Loucy (cell line): ENCODE data around the gene SGF29.
"Not testable (repeated sequence)": the region's sequence is repeated elsewhere in the genome, so short reads cannot be mapped to it uniquely, and the experiment has no call there.

Experiments
- H2AFZ ChIP-seq: fragments of 200-600 bp; sonication (generic); 2 replicates; pipeline ENCODE4 v1.6.0; 2016; ENCODE audit warnings: antibody characterized with exemption, mild to moderate bottlenecking, low read length, moderate library complexity
- H3F3A ChIP-seq: fragments of 200-600 bp; 2 replicates; pipeline ENCODE4 v1.6.0; 2016; ENCODE audit warnings: antibody characterized with exemption, low read depth, mild to moderate bottlenecking
- H3K27me3 ChIP-seq: fragments of 200-600 bp; sonication (generic); 2 replicates; pipeline ENCODE4 v1.6.1; 2014; ENCODE audit warnings: low read length, mild to moderate bottlenecking; ENCODE audit not compliant: insufficient read depth, poor library complexity, severe bottlenecking
- H3K36me3 ChIP-seq: fragments of 200-600 bp; sonication (generic); 2 replicates; pipeline ENCODE4 v1.6.1; 2016; ENCODE audit warnings: low read length; ENCODE audit not compliant: insufficient read depth
- H3K4me1 ChIP-seq: fragments of 200-600 bp; sonication (generic); 2 replicates; pipeline ENCODE4 v1.5.1; 2014; ENCODE audit warnings: low read length, mild to moderate bottlenecking; ENCODE audit not compliant: insufficient read depth, poor library complexity, severe bottlenecking
- H3K4me2 ChIP-seq: fragments of 200-600 bp; sonication (generic); 2 replicates; pipeline ENCODE4 v1.6.0; 2014; ENCODE audit warnings: antibody characterized with exemption, low read length, low read depth, mild to moderate bottlenecking; ENCODE audit not compliant: poor library complexity, severe bottlenecking
- H3K4me3 ChIP-seq: fragments of 200-600 bp; sonication (generic); 2 replicates; pipeline ENCODE4 v1.5.1; 2014; ENCODE audit warnings: low read length, mild to moderate bottlenecking, mixed read lengths; ENCODE audit not compliant: poor library complexity, severe bottlenecking
- H3K79me2 ChIP-seq: fragments of 200-600 bp; sonication (generic); 2 replicates; pipeline ENCODE4 v1.6.1; 2014; ENCODE audit warnings: low read length; ENCODE audit not compliant: insufficient read depth
- H3K9ac ChIP-seq: fragments of 200-600 bp; sonication (generic); 2 replicates; pipeline ENCODE4 v1.6.0; 2014; ENCODE audit warnings: mild to moderate bottlenecking, low read depth, low read length, moderate library complexity; ENCODE audit not compliant: poor library complexity, severe bottlenecking
- H3K9me2 ChIP-seq: fragments of 200-600 bp; sonication (generic); replicated peaks from 2 replicates; pipeline ENCODE4 v1.6.1; 2016; ENCODE audit warnings: low read depth, low read length, mixed read lengths
- H3K9me3 ChIP-seq: fragments of 200-600 bp; sonication (generic); 2 replicates; pipeline ENCODE4 v1.6.1; 2014; ENCODE audit warnings: mild to moderate bottlenecking, antibody characterized with exemption, low read length, low read depth; ENCODE audit not compliant: insufficient read depth
- H4K20me1 ChIP-seq: fragments of 200-600 bp; sonication (generic); 2 replicates; pipeline ENCODE4 v1.6.0; 2014; ENCODE audit warnings: antibody characterized with exemption, low read length, mild to moderate bottlenecking; ENCODE audit not compliant: insufficient read depth, poor library complexity, severe bottlenecking
- EZH2phosphoT487 ChIP-seq: fragments of 200-600 bp; IDR thresholded peaks from 2 replicates; pipeline ENCODE4 v1.6.1; 2018; ENCODE audit warnings: antibody characterized with exemption, mild to moderate bottlenecking, moderate library complexity, borderline replicate concordance
- TF ChIP-seq, protein P1 (sequence below): fragments of 200-600 bp; sonication (generic); conservative IDR thresholded peaks from 2 replicates; pipeline ENCODE4 v1.5.1; 2014; ENCODE audit warnings: mild to moderate bottlenecking, antibody characterized with exemption, low read length

Gene SGF29

DNA sequence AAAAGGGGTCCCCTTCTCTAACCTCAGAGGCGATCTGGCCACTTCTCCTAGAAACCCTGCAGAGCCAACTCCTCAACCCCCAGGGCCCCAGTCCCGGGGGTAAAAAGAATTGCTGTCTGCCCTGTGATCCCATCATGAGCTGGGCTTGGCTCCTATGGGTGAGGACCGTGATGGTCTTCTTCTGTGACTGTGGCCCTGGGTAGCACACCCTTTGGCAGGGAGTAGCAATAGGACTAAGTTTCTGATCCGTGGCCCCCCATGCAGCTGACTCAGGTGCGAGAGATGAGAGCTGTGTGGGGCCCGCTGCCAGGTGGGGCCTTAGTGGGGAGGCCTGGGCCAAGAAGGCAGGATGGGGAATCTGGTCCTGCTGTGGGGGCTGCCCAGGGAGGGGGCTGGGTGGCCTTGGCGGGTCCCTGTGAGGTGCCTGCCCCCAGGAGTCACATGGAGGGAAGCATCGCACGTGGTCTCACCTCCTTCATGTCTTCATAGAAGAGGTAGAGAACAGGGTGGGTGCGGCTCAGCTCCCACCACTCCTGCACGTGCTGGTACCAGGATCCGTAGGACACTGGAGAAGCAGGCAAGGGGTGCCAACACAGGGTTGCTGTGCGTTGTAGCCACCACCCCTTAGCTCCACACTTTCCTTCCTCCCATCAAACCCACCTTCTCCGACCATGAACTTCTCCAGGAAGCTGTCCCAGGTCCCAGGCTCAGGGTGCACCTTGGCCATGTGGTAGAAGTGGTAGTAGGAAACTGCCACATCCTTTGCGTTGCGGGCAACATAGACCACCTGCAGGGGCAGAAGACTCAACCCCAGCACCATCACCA is 52.8 kb downstream of the SGF29 start:
- TF ChIP-seq, protein P1, sequence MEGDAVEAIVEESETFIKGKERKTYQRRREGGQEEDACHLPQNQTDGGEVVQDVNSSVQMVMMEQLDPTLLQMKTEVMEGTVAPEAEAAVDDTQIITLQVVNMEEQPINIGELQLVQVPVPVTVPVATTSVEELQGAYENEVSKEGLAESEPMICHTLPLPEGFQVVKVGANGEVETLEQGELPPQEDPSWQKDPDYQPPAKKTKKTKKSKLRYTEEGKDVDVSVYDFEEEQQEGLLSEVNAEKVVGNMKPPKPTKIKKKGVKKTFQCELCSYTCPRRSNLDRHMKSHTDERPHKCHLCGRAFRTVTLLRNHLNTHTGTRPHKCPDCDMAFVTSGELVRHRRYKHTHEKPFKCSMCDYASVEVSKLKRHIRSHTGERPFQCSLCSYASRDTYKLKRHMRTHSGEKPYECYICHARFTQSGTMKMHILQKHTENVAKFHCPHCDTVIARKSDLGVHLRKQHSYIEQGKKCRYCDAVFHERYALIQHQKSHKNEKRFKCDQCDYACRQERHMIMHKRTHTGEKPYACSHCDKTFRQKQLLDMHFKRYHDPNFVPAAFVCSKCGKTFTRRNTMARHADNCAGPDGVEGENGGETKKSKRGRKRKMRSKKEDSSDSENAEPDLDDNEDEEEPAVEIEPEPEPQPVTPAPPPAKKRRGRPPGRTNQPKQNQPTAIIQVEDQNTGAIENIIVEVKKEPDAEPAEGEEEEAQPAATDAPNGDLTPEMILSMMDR = no peak
- Histone ChIP-seq H3K27me3 (no peaks in the 10 kb centered on the region), H3K9me3 (no peaks in the 10 kb centered on the region), H2AFZ (no peak overlapping the region), H3K9me2 (no peaks in the 10 kb centered on the region), H3K4me2 (no peak overlapping the region), H3K4me3 (no peak overlapping the region), H3K9ac (no peak overlapping the region), H4K20me1 (no peaks in the 10 kb centered on the region), H3K79me2 (no peaks in the 10 kb centered on the region), H3K4me1 (peaks cover 10% of the 10 kb centered on the region), H3K36me3 (no peaks in the 10 kb centered on the region), H3F3A (no peaks in the 10 kb centered on the region)

DNA sequence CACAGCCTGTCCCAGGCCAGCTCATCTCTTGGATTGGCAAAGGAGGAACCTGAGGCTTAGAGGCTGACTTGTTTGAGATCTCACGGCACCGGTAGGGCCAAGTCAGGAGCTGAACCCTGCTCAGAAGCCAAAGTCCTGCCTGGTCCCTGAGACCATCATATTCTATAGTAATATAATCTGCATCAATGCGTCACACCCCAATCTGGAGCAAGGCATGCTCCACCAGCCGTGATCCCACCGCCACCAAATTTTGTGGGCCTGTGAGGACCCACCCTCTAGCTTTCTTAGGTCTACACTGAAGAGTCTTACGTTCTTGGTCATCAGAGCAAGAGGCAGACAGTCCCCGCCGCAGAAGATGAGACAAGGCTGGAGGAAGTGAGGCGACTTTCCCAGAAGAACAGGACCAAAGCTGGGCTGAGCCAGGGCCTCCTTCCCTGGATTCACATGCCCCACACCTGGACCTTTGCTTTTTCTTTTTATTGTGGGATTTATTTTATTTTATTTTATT is 53.5 kb downstream of the SGF29 start:
- Histone ChIP-seq H2AFZ (no peak overlapping the region), H3K4me1 (peaks cover 10% of the 10 kb centered on the region), H3K36me3 (no peaks in the 10 kb centered on the region), H3F3A (no peaks in the 10 kb centered on the region), H3K27me3 (no peaks in the 10 kb centered on the region), H3K4me2 (no peak overlapping the region), H3K79me2 (no peaks in the 10 kb centered on the region), H4K20me1 (no peaks in the 10 kb centered on the region), H3K4me3 (no peak overlapping the region), H3K9me3 (no peaks in the 10 kb centered on the region), H3K9me2 (no peaks in the 10 kb centered on the region), H3K9ac (no peak overlapping the region)
- no peak for TF ChIP-seq EZH2phosphoT487
- TF ChIP-seq, protein P1 = no peak

DNA sequence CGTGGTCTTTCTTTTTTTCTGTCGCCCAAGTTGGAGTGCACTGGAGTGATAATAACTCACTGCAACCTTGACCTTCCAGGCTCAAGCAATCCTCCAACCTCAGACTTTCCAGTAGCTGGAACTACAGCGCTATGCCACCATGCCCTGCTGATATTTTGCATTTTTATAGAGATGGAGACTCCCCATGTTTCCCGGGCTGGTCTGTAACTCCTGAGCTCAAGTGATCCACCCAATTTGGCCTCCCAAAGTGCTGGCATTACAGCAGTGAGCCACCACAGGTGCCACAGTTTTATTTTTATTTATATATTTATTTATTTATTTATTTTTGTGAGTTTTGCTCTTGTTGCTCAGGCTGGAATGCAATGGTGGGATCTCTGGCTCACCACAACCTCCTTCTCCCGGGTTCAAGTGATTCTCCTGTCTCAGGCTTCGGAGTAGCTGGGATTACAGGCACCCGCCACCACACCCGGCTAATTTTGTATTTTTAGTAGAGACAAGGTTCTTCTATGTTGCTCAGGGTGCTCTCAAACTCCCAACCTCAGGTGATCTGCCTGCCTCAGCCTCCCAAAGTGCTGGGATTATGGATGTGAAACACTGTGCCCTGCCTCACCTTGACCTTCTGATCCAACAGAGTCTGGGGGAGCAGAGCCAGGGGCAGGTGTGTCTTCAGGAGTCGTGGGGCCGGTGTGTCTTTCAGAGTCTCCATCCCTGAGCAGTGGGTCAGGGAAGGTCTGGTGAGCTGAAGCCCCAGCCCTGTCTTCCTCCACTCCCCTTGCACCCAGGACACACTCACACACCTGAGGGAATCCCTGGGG is 54.2 kb downstream of the SGF29 start:
- not testable (repeated sequence) for H4K20me1 ChIP-seq, H3K4me3 ChIP-seq, H3K9me2 ChIP-seq, H3K27me3 ChIP-seq, H3K4me2 ChIP-seq, H2AFZ ChIP-seq, H3K9ac ChIP-seq, H3K79me2 ChIP-seq, H3K36me3 ChIP-seq, H3K4me1 ChIP-seq, H3K9me3 ChIP-seq, H3F3A ChIP-seq

DNA sequence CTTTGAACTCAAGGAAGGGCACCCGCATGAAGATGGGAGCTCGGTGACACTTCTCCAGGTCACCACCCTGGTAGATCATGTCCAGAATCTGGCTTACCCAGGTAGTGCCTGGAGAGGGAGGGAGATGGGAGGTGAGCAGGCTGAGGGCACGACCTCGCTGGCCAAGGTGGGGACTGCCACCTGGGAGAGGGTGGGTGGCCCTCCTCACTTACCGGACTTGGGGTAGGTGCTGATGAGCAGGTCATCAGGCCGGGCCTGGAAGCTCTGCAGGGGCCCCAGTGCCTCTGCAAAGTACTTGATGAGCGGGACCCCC is 54.7 kb downstream of the SGF29 start:
- not testable (repeated sequence) for H3K79me2 ChIP-seq, H3K27me3 ChIP-seq, H4K20me1 ChIP-seq, H3F3A ChIP-seq, H2AFZ ChIP-seq, H3K4me1 ChIP-seq, H3K4me3 ChIP-seq, H3K36me3 ChIP-seq, H3K9ac ChIP-seq, H3K4me2 ChIP-seq, H3K9me3 ChIP-seq, H3K9me2 ChIP-seq

DNA sequence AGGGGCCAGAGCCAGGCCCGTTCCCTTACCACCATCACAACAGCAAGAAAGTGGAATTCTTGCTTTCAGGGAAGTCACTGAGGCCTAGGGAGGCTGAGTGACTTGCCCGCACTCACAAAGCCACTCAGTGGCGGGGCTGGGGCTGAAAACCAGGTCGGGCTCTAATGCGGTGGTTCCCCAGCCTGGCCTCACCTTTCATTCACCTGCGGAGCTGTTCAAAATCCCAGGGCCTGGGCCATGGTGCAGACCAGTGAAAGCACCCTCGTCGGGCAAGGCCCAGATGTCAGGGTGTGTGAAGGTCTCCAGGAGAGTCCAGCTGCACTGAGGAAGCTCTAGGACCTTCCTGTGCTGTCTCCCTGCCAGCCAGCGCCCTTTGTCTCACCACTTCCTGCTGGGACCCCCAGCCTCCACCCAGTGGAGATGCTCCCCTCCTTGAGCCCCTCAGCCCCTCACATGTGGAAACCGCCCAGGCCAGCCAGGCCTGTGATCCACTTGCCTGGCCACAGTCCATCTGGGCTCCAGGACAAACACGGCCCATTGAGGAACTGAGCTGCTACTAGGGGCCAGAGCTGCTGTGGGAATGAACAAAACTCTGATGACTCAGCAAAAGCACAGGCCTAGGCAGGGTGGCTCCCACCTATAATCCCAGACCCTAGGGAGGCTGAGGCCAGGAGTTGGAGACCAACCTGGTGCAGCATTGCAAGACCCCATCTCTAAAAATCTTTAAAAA is 55.3 kb downstream of the SGF29 start:
- not testable (repeated sequence) for H3K4me3 ChIP-seq, H3K4me1 ChIP-seq, H3K36me3 ChIP-seq, H3K79me2 ChIP-seq, H3K27me3 ChIP-seq, H3K9me2 ChIP-seq, H3F3A ChIP-seq, H3K9me3 ChIP-seq, H2AFZ ChIP-seq, H4K20me1 ChIP-seq
- H3K9ac ChIP-seq = peak overlapping the region; percentile 29
- peak overlapping the region; percentile 18 for H3K4me2 ChIP-seq
